Stimulated activated CD4-positive, alpha-beta T cell treated with anti-CD3 and anti-CD28 coated beads, Interleukin-15, amount 100 ng/mL, for 48 hours (primary cell): ENCODE results near the gene C1orf94.

Source experiments
- DNase-seq, 2 donors: peaks; one replicate each; pipeline ENCODE4 v3.0.0-alpha.2; 2020; ENCODE audit warnings: low read depth in 2 of 2

Gene C1orf94, protein sequence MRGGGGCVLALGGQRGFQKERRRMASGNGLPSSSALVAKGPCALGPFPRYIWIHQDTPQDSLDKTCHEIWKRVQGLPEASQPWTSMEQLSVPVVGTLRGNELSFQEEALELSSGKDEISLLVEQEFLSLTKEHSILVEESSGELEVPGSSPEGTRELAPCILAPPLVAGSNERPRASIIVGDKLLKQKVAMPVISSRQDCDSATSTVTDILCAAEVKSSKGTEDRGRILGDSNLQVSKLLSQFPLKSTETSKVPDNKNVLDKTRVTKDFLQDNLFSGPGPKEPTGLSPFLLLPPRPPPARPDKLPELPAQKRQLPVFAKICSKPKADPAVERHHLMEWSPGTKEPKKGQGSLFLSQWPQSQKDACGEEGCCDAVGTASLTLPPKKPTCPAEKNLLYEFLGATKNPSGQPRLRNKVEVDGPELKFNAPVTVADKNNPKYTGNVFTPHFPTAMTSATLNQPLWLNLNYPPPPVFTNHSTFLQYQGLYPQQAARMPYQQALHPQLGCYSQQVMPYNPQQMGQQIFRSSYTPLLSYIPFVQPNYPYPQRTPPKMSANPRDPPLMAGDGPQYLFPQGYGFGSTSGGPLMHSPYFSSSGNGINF

DNA sequence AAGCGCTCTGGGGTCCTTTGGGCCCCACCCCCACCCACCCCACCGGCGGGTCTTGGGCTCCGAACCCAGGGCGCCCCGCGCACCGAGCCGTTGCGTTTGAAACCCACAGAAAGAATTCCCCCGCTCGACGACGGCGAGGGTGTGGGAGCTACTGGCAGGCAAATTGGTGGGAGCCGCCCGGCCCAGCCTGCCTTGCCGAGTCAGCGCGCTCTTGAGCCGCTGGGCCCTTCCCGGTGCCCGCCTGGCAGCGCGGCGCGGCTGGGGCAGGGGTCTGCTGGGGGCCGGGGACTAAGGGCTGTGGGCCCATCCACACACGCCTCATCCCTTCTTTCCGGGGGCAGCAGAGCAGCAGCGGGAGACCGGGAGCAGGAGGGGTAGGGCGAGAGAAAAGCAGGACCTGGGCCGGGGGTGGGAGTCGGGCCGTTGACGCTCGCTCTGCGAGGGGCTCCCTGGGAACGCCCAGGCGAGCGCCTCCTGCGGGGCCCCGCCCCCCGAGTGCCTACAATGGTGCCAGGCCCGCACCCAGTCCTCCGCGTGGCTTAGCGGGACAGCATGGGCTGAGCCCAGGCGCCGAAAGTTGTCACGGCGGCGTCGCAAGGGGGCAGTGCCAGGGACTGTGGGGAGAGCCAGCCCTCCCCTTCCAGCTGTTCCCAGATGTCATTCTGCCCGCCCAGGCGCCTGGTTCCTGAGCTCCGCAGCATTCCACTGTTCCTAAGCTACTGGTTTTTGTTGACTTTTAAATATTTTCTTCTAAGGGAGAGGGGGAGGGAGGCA is at the start of gene C1orf94:
TSS of gene C1orf94 (plus strand) at position 78 of the 774 bp plus-strand sequence. CDS start 883 bp downstream, outside the sequence.
- DNase-seq = no peak

DNA sequence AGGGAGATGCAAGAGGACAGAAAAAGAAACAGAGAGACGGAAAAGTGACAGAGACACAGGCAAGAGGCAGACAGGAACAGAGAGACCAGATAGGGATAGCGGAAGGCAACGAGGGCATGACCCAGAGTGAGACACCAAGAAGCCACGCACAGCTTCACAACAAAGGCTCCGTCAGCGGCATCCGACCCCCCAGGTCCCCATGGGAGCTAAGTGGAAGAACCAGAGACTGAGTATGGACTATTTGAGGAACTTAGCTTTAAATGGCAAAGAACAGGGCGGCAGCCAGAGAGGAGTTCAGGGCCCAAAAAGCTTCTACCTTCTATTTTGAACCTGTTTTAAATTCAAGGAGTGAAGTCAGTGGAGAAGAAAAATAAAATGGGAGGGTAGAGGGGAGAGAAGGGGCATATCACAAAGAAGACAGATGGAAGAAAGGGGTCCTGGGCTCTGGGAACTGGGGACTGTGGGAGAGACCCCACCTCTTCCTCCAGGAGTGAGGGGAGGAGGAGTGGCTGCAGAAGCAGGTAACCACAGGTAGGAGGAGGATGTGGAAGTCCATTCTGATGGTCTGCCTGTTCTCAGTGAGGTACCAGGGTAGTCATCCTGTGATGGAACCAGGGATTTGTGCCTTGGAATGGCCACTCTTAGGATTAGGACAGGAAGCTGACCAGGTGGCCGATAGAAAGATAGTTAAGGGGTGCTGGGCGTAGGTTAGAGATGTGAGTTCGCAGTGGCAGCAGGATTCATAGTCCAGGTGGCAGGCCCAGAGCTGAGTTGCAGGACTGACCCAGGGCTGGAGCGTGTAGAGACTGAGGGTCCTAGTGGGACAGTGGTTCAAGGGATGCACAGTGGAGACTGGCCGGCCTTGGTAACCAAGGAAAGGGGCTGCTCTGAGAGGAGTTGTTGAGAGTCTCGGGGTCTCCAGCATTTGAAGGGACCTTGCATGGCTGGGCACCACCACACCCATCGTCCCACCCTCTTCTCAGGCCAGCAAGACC is 49.4 kb upstream of the C1orf94 start:
- no peak for DNase-seq

DNA sequence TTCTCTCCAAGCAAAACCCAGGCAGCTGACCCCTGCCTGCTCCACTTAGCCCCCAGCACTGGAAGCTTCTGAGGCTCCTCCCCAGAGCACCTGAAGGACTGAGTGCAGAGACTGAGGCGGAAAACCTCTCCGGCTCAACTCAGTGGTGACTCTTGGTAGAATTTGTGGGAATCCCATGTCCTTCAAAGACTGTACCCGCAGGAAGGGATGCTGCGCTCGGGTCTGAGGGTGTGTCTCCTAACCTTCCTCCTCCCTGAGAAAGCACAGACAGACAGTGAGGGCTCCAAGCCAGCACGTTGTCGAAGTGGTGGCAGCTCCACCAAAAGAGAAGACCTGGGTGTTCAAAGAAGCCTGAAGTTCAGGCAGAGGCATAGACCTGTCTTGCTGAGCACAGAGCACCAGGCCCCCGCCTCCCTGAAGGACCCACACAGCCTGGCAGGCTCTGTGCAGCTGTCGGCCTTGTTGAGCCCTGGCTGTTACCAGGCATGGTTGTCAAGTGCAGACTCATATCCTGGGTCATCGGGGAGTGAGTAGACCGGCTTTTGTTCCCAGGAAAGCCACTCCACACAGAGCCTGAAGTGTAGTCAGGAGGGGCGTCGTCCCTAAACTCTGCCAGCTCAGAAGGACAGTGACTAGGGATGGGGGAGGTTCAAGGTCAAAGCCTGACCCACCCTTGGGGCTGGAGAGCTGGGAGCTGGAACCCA is 48.4 kb upstream of the C1orf94 start:
- DNase-seq = no peak

DNA sequence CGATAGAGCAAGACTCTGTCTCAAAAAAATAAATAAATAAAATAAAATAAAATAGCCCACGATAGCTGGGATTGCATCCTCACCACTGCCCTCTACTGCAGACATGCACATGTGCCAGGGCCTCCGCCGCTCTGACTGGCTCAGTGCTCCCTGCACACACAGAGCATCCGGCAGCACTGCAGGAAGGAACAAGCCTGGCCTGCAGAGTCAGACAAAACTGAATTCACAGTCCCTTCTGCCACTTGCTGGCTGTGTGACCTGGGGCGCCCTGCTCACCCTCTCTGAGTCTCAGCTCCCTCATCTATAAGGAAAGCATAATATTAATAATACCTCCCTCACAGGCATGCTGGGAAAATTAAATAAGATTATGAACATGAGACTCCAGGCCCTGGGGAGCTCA is 47.1 kb upstream of the C1orf94 start:
- DNase-seq = no peak

DNA sequence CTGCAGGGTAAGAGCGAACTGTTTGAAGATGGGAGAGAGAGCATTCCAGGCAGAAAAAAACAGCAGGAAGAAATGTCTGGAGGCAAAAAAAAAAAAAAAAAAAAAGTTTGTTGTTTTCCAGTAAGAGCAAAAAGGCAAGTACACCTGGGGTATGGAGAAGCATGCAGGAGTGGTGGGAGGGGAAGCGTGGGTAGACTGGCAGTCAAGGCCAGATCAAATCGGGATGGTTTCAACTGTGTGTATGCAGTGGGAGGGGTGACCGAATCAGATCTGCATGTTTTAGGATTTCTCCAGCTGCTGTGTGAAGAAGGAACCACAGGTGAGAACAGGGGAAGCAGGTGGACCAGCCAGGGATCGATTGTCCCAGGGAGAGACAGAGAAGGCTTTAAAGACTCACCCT is 46.4 kb upstream of the C1orf94 start:
- DNase-seq = no peak

DNA sequence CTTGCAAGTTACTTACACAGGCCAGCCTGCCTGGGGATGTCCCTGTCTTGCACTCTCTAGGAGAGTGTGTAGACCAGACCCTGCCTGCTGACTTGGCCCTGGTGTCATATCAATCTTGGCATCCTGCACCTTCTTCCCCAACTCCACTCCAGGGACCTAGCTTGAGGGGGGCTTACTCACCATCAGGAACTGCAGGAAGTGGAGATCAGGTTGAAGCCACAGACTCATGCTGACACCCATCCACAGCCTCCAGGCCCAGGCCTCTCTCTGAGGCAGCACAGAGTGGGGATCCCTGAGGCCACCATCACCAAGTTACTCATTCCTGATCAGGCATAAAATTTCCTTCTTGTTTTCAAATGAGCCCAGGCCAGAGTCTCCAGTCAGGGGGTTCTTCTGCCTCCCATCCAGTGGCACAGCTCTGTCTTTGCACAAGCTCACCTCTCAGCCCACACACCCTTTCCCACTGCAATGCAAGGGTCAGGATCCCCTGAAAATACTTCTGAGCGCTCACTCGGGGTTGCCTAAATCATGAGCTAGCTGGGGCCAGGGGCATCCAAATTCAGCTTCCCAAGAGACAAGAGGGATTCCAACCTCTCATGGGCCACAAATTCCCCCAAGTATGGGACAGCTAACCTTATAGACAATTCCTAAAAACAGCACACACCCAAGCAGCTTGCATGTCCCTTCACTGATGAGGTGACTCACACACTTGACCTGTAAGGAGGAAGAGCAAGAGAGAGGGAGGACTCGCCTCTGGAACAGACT is 45.1 kb upstream of the C1orf94 start:
- no peak for DNase-seq

DNA sequence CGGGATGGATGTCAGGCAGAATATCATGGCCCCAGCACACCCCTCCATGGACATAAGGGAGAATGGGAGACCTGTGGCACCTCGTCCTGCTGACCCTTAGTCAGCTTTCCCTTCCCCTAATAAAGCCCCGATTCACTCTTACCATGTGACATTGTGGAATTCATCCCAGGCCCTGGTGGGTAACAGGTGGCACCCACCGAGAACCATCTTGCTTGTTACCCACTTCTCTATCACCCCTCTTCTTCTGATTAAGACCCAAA is 44.6 kb upstream of the C1orf94 start:
- no peak for DNase-seq

DNA sequence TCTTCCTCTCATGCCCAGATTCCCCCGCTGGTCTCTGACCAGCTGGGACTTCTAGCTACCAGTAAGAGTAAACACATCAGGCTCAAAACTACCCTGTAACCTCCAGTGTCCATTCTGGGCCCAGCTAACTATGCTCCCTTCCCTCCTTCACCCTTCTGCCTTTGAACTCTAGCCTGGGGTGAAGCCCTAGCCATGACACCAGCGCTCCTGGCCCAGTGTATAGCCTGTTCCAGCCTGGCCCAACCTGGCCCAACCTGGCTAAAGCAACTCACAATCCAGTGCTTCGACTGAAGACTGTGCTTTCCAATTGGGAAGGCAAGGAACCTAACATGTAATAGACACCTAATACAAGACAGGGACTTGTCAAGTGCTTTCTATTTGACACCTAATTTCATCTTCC is 39.3 kb upstream of the C1orf94 start:
- DNase-seq = no peak

DNA sequence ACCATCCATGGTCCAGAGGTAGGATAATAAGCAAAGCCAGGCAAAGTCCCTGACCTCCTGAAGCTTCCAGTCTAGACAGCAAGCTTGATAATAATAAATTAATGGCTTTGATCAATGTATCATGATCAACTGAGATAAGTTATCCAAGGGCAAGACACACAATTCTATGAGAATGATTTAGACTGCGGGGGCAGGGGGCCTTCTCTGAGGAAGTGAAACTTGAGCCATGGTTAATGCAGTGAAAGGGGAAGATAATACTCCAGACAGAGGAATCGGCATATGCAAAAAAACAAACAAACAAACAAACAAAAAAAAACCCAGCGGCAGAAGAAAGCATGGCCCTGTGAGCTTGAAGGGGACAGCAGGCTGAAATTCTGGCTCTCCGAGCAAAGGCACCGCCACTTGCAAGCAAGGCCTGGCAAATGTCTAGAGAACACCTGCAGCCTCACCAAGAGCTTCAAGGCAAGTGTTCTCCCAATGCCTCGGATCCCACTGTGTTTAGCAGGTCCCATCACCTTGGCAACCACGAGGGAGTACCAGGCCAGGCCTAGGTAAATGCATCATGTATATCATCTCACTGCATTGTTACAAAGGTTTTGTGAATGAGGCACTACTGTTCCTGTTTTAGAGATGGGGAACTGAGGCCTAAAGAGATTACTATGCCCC is 36.6 kb upstream of the C1orf94 start:
- DNase-seq = no peak

DNA sequence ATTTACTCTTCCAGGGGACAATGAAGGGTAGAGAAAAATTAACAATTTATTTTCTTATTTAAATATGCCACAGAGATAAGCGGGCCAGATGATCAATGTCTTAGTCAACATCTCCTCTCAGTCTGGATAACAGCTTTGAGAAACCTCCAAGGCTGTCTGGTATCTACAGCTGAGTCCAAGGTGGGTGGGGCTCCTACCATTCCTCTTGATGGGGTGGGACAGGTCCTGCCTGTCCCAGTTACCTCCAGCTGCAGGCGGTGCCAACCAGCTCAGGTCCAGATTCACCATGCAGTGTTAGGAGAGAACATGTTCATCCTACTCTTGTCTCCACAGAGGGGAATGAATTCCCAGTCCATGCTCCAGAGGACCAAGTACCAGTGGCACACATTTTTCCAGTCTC is 32.7 kb upstream of the C1orf94 start:
- DNase-seq = no peak

DNA sequence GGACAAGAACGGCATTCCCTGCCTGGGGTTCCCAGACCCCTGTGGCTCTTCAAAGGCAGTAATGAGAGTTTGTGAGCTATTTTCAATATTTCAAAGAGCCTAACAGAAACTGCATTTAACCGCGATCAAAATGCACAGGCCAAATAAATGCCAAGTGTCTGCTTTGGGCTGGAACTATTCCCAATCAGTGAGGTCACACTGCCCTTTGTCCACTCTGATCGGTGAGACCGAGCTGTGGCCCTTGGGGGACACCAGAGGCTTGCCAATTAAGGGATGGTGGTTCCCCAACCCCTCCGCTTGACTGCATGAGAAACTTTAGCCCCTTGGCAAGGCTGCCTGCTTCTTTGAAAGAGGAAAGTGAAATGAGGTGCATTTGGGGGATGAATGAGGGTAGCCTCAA is 31.9 kb upstream of the C1orf94 start:
- no peak for DNase-seq

DNA sequence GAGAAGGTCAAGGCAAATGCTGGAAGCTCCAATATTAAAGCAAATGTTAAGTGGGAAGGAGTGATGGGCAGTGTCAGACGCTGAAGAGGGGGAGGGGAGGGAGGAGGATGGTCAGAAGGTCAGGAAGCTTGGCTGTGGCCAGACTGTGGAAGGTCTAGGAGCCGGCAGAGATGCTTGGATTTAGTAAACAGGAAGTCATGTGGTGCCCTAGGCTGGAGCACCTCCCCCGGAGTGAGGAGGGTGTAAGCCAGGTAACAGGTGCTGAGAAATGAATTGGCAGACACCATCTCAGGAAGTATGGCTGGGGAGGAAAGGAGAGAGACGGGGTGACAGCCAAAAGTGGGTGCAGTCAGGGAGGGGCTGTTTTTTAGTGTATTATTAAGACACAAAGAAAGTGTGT is 29.4 kb upstream of the C1orf94 start:
- no peak for DNase-seq

DNA sequence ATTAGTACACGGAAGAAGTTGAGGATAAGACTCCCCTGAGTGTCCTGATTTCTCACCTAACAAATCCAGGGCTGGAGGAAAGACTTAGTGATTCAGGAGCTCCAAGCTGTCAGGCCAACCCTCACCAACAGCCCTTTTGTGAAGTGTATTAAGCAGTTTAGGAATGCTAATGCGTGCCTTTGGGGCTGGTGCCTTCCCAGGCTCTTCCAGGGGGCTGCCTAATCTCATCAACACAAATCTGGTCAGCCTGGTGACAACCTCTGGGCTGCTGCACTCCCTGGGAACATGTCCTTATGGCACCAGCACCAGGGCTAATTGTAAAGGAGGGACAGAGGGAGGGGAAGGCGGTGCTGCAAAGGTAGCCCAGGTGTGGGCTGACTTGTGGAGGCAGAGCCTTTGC is 27.2 kb upstream of the C1orf94 start:
- no peak for DNase-seq

DNA sequence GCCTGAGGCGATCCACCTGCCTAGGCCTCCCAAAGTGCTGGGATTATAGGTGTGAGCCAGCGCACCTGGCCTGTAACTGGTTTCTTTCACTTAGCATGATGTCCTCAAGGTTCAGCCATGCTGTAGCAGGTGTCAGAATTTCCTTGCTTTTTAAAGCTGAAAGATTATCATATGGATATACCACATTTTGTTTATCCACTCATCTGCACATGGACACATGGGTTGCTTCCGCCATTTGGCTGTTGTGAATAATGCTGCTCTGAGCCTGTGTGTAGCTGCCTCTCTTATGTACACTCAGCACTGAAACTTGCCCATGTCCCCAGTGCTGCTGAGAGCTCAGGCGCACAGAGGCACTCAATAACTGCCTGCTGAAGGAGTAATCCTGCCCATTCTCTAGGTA is 23.5 kb upstream of the C1orf94 start:
- no peak for DNase-seq

DNA sequence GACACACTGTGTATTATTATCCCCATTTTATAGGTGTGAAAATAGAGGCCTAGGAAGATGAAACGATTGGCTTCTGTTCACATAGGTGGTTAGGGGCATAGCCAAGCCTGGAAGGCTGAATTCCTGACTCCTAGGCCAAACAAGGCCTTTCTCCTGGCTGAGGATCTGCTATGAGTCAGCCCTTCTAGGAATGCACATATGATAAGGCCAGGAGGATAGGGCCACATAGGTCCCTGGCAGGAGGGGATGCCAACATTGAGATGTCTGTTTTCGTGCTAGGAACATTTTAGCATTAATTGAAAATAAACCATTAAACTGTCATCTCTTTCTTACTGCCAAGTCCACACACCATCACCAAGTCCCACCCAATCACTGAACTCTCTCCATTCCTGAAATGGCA is 20.8 kb upstream of the C1orf94 start:
- DNase-seq = no peak

DNA sequence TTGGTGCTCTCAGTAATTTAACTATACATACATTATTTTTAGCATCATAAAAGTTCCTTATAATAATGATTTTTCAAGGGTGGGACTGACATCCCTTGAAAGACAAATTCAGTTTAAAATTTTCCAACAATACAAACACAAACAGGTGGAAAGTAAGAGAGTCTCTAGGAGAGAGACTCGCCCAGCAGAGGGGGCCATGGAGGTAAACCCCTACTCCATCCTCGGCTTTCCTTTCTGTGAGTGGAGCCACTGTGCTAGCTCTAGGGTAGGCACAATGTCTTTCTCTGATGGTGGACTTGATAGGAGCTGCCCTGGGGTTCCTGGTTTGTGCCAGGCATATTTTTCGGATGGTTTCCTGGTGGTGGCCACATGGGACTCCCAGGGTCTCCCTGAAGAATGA is 20.0 kb upstream of the C1orf94 start:
- DNase-seq = no peak

DNA sequence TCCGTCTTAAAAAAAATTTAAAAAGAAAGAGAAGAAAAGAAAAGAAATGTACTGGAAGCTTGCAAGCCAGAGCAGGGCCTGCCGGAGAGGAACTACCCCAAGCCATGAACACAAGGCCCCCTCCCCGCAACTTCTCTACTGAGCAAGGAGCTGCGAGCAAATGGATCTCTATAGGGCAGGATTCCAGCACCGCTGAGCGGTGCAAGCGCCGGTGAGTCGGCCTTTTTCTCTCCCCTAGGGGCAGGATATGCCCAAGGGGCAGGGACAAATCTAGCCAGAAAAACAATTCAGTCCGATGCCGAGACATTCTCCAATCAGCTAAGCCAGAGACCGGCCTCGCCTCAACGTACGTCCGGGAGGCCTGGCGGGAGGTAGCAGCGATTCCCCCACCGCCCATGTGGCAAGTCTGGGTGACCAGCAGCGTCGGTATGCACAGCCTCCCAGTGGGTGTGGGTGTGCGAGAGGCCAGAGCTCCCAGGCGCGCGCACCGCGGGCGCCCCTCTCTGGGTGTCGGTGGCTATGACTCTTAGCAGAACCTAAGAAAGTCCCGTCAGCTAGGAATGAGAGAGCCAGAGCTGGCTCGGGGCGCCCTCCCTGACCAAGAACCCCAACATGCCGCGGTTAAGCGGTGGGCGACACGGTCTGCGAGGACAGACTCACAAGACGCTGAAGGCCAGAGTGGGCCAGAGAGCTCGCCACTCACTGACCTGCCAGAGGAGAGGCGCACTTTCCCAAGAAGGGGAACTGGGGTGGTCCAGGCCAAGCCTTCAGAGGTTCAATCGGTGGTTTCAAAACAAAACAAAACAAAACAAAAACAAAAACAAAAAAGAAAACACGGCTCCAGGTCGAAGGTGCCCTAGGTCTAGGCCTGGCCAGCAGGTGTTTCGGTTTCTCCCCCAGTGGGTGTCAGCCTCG is 13.6 kb upstream of the C1orf94 start:
- peak; percentile 10 to 18 for DNase-seq

DNA sequence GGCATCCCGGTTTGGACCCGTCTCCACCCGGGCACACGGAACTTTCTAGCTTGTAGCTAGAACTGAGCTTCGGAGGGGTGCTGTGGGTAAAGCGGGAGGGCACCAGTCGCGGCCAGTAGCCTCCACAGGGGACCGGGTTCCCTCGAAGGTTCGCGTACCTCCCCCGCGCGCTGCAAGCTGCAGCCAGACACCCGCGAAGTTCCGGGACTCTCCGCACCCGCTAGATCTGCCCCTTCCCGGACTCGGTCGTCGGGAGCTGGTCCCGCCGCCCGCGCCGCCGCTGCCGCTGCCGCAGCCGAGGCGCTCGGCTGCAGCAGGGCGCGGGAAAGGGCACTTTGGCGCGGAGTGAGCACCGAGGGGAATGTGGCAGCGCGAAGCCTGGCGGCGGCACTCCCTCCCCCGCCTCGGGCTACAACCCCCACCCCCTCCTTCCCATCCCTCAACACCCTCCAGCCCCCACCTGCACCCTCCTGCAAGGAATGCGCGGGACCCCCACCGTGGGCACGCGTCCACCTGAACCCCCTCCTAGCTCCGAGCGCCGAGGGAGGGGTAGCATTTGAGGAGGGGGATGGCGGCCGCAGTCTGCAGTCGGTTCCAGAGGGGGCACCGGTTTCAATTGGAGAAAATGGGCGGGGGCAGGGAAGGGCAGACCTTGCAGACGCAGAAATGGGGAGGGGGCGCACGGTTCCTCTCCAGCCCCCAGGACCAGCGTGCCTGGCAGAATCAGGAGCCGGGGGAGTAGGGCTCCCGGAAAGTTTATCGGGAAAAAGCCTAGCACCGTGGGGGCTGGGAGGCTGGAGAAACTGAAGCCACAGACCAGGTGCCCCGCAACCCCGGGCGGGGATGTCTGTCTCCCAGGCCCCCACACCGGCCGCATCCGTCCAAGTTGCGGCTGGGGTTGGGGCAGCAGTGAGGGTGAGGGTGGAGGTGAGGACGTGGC is 12.6 kb upstream of the C1orf94 start:
- DNase-seq = no peak
